ENCODE data around the gene CASP10. TPM values are rescaled to one million over a fixed set of nuclear protein-coding genes. Genes with fewer than 3 reads are reported as not detected.
A peak's percentile ranks its signal among the peaks of the same experiment; 100 is the strongest.

Gene CASP10
- total RNA-seq, 1 donor from 2014 or later, result 38.6 TPM

DNA sequence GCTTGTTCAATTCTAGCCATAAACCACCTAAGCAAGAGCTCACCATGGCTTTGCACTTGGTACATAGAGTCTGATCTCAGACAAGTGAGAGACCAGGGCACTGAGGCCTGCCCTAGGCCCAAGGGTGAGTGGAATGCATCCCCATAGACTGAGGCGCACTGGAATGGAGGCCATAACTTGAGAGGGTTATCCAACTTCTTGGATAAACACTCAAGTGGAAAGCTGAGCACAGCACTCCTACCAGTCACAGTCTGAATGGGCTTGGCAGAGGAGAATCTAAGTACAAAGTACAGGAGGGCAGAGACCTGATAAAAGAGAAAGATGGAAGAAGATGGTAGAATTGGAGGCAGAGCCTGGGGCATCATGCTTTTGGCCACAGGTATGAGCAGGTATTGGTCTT lies 30.4 kb upstream of the CASP10 start:
- Mint-ChIP-seq H3K9me3 (ENCODE audit: unreplicated experiment) (no peaks in the 10 kb centered on the region), H3K4me3 (ENCODE audit: unreplicated experiment) (no peak overlapping the region), H3K27ac (ENCODE audit: unreplicated experiment) (no peak overlapping the region), H3K36me3 (ENCODE audit: low read depth, unreplicated experiment) (peaks cover 68% of the 10 kb centered on the region), H3K27me3 (ENCODE audit: unreplicated experiment) (no peaks in the 10 kb centered on the region), H3K4me1 (ENCODE audit: unreplicated experiment) (peaks cover 33% of the 10 kb centered on the region)
- TF ChIP-seq CTCF (IDR thresholded peaks at IDR 0.05; ENCODE audit: unreplicated experiment), result no peak
- DNase-seq (ENCODE audit: low spot score), result no peak

- Mint-ChIP-seq H3K4me1 (ENCODE audit: unreplicated experiment) (peaks cover 40% of the 10 kb centered on the region), H3K4me3 (ENCODE audit: unreplicated experiment) (peak overlapping the region; percentile 4), H3K27ac (ENCODE audit: unreplicated experiment) (no peak overlapping the region), H3K9me3 (ENCODE audit: unreplicated experiment) (no peaks in the 10 kb centered on the region), H3K36me3 (ENCODE audit: low read depth, unreplicated experiment) (peaks cover 74% of the 10 kb centered on the region), H3K27me3 (ENCODE audit: unreplicated experiment) (no peaks in the 10 kb centered on the region)
- DNase-seq (ENCODE audit: low spot score), result no peak
- TF ChIP-seq CTCF (IDR thresholded peaks at IDR 0.05; ENCODE audit: unreplicated experiment), result no peak
Observed at GRCh38 chr2:201152999-201153815, 29.7 kb upstream of the CASP10 start.

DNA sequence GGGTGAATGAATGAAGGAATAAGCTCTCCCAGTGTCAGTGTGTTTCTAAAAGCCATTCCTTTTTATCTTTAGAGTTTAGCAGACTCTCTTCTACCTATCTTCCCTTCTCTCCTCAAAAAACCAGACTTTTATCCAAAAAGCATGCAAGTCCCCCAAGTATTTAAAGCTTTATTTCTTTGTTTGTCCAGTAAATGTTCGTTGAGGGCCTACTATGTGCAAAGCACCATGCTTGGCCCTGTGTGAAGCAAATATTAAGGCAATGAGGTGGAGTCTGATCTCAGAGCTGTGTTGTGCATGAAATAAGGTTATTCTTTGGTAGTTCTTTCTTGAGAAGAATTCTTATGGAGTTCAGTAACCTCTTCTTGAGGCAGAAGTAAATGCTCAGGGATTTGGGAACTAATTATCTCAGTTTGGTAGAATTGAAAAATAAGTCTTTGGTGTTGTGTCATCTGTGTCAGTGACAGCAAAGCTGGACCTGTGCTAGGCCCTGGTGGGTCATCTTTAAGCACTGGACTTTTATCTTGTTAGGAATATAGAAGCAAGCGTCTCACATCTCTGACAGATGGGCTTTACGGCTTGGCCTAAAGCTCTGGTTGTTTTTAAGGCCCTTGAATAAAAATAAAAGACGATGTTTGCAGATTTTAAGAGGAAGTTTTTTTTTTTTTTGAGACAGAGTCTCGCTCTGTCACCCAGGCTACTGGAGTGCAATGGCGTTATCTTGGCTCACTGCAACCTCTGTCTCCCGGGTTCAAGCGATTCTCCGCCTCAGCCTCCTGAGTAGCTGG lies 28.1 kb upstream of the CASP10 start:
- DNase-seq (ENCODE audit: low spot score), result no peak
- peaks cover 40% of the 10 kb centered on the region for H3K4me1 Mint-ChIP-seq (ENCODE audit: unreplicated experiment)
- H3K27ac Mint-ChIP-seq (ENCODE audit: unreplicated experiment), result no peak overlapping the region
- no peaks in the 10 kb centered on the region for H3K27me3 Mint-ChIP-seq (ENCODE audit: unreplicated experiment)
- H3K4me3 Mint-ChIP-seq (ENCODE audit: unreplicated experiment), result peak overlapping the region; percentile 79
- no peak for TF ChIP-seq CTCF (IDR thresholded peaks at IDR 0.05; ENCODE audit: unreplicated experiment)
- H3K9me3 Mint-ChIP-seq (ENCODE audit: unreplicated experiment), result no peaks in the 10 kb centered on the region
- H3K36me3 Mint-ChIP-seq (ENCODE audit: low read depth, unreplicated experiment), result peaks cover 64% of the 10 kb centered on the region

DNA sequence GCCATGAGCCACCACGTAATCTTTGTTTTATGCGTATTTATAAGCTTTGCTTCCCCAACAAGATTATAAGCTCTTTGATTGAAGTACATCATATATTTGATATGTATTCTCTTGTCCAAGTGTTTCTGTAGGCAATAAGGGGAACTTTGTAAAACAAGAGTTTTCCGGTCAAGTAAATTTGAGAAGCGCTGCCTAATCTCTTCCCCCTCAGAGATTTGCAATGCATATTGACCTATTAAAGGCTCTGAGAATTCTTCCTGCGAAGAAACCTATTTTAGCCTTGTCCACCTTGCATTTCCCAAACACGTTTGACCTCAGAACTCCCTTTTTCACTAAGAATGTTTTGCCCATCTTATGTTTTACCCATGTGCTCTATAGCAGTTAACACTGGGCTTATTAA lies 26.9 kb upstream of the CASP10 start:
- no peak overlapping the region for H3K4me3 Mint-ChIP-seq (ENCODE audit: unreplicated experiment)
- no peaks in the 10 kb centered on the region for H3K27me3 Mint-ChIP-seq (ENCODE audit: unreplicated experiment)
- no peak for TF ChIP-seq CTCF (IDR thresholded peaks at IDR 0.05; ENCODE audit: unreplicated experiment)
- peaks cover 68% of the 10 kb centered on the region for H3K36me3 Mint-ChIP-seq (ENCODE audit: low read depth, unreplicated experiment)
- no peak overlapping the region for H3K27ac Mint-ChIP-seq (ENCODE audit: unreplicated experiment)
- no peaks in the 10 kb centered on the region for H3K9me3 Mint-ChIP-seq (ENCODE audit: unreplicated experiment)
- DNase-seq (ENCODE audit: low spot score), result no peak
- H3K4me1 Mint-ChIP-seq (ENCODE audit: unreplicated experiment), result peaks cover 32% of the 10 kb centered on the region

DNA sequence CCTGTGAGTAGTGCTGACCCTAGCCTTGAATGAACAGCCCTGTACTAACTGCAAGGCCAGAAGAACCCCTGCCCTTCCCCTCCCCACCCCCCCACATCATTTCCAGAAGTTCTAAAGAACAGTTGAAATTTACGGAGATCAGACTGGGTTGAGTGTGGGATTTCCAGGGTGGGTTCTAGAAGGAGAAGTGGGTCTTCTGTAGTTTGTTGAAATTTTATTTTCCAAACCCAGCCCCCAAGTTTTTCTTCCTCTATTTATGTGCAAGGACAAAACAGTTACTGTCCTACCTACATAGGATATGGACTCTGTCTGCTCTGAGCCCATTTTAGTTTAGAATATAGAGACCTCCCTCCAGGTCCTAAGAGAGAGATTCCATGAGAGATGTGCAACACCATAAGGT lies 26.3 kb upstream of the CASP10 start:
- H3K27me3 Mint-ChIP-seq (ENCODE audit: unreplicated experiment), result no peaks in the 10 kb centered on the region
- no peak for TF ChIP-seq CTCF (IDR thresholded peaks at IDR 0.05; ENCODE audit: unreplicated experiment)
- H3K36me3 Mint-ChIP-seq (ENCODE audit: low read depth, unreplicated experiment), result peaks cover 63% of the 10 kb centered on the region
- H3K4me3 Mint-ChIP-seq (ENCODE audit: unreplicated experiment), result no peak overlapping the region
- H3K4me1 Mint-ChIP-seq (ENCODE audit: unreplicated experiment), result peaks cover 27% of the 10 kb centered on the region
- H3K9me3 Mint-ChIP-seq (ENCODE audit: unreplicated experiment), result no peaks in the 10 kb centered on the region
- H3K27ac Mint-ChIP-seq (ENCODE audit: unreplicated experiment), result no peak overlapping the region
- DNase-seq (ENCODE audit: low spot score), result no peak

All from endothelial cell (in vitro differentiated cells).